GM19372 (cell line): Measurements from ENCODE around the gene POLR2B.
"Not testable (repeated sequence)": the region's sequence is repeated elsewhere in the genome, so short reads cannot be mapped to it uniquely, and the experiment has no call there.

Experiments
- ATAC-seq: cut with Tn5 transposase; IDR thresholded peaks from one replicate; pipeline ENCODE4 v1.9.1; 2021; ENCODE audit warnings: mild to moderate bottlenecking, low read depth, moderate library complexity; ENCODE audit not compliant: unreplicated experiment

The POLR2B gene

DNA sequence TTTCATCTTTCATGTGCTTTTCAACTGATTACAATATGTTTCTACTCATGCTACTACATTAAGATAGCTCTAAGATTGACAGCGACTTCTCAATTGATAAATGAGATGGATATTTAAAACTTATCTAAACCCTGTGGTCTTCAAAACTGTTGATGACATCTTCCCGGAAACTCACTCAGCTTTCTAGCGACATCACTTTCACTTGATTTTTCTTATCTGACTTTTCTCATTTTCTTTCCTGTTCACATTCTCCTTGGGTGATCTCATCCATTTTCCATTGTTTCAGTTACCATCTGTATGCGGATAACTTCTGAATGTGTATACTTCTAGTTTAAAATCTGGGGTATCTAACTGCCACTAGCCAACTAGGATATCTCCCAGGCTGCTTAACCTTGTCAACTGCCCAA, 3.1 kb downstream of the POLR2B start:
- ATAC-seq = no peak

DNA sequence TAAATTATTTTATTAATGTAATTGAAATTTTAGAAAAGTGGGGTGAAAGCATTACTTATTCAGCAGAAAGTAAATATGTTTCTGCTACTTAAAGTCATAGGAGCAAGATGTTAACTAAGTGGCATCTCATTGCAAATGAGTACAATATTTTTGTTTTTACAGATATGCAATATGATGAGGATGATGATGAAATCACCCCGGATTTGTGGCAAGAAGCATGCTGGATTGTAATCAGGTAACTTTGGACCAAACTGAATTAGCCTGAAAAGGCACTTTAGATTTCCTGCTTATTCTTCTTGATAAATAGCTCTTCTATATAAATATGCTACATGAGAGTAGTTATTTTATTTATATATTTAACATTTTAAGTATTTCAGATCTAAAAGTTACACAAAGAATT, 7.5 kb downstream of the POLR2B start:
- no peak for ATAC-seq

DNA sequence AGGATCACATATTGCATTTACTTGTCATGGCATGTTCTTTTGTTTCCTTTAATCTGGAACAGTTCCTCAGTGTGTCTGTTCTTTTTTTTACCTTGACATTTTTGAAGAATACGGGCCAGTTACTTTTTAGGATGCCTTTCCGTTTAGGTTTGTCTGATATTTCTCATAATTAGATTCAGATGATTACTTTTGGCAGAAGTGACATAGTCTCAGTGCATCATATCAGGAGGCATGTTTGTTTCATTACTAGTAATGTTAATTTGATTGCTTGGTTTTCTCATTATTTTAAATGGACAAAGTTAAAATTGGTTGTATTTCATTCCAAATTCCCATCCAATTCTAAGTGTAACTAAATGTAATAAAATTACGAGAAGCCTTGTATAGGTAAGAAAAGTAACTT, 8.3 kb downstream of the POLR2B start:
- ATAC-seq = no peak

DNA sequence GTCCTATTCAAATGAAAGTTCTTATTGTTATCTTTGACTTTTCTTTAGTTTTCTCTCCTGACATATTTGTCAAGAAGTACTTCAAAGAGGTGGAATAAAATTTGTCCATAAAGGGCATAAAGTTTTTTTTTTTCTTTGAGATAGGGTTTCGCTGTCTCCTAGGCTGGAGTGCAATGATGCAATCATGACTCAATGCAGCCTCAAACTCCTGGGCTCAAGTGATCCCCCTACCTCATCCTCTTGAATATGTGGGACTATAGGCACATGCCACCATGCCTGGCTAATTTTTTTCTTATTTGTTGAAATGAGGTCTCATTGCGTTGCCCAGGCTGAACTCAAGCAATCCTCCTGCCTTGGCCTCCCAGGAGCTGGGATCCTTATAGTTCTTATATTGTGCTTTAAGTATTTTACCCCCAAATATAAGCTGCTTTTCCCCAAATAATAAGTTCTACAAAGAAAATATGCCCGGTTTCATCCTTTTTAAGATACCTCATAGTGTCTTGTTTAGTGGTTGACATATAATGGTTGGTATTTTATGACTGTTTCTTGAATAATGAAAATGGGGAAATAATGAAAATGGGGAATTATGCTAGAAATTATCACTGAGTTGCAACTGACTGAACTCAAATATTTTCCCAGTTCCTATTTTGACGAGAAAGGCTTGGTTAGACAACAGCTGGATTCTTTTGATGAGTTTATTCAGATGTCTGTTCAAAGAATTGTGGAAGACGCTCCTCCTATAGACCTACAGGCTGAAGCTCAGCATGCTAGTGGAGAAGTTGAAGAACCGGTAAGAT, 11.6 kb downstream of the POLR2B start:
- ATAC-seq = no peak

DNA sequence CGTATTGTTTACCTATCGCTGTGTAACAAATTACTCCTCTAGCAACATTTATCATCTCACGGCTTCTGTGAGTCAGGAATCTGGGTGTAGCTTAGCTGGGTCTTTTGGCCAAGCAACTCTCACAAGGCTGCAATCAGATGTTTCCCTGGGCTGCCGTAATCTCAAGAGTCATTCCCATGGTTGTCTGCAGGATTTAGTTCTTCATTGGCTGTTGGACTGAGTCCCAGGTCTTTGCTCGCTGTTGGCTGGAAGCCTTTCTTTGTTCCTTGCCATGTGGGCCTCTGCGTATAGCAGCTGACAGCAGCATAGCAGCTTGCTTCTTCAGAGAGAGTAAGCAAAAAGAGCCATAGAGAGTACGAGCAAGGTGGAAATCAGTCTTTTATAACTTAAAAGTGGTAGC, 16.8 kb downstream of the POLR2B start:
- ATAC-seq = no peak

DNA sequence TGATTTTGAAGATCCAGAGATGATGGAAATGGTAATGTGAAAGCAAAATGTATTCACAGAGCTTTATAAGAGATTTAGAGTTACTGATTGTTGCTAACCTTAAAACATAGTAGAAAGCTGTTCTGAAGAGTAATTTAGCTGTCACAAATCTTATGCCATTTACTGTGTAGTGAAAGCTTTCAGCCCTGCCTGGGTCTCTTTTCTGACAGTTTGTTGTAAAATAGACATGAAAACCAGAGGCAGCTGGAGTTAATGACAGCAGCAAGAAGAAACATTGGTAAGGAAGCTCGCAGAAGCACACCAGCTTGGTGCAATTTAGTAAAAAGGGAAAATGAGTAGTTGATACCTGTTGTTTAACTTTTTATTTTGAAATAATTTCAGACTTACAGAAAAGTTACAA, 21.1 kb downstream of the POLR2B start:
- no peak for ATAC-seq

DNA sequence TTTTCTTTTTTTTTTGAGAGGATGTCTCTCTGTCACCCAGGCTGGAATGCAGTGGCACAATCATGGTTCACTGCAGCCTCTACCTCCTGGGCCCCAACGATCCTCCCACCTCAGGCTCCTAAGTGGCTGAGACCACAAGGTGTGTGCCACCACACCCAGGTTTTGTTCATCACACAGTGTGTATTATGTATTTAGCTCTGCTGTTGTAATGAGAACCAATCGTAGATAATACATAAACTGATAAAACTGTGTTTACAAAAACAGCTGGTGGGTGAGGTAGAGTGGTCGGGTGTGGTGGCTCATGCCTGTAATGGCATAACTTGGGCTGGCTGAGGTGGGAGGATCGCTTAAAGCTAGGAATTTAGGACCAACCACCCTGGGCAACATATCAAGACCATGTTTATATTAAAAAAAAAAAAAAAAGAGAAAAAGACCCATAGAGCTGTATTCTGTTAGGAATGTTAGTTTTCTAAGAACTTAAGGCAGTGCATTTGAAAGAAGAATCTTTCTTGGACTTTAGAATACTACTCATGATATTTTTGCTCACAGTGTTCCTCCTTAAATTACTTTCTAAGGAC, 34.9 kb downstream of the POLR2B start:
- ATAC-seq = no peak

DNA sequence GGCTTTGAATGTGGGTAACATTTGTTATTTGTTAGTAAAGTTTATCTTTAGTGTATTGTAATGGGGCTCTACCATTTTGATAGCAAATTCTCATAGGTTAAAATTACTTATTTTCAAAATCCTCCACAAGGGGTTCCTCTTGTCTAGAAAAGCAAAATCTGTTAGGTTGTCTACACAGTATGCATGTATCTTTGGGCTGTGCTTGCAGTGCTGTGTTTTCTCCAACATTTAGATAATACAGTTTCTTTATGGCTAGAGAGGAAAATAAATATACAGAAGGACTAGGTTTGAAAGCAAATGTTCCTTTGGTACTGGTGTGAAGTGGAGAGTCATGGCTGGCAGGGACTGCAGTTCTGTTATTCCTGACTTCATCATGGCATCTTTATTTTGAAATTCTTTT, 40.3 kb downstream of the POLR2B start:
- ATAC-seq = no peak

DNA sequence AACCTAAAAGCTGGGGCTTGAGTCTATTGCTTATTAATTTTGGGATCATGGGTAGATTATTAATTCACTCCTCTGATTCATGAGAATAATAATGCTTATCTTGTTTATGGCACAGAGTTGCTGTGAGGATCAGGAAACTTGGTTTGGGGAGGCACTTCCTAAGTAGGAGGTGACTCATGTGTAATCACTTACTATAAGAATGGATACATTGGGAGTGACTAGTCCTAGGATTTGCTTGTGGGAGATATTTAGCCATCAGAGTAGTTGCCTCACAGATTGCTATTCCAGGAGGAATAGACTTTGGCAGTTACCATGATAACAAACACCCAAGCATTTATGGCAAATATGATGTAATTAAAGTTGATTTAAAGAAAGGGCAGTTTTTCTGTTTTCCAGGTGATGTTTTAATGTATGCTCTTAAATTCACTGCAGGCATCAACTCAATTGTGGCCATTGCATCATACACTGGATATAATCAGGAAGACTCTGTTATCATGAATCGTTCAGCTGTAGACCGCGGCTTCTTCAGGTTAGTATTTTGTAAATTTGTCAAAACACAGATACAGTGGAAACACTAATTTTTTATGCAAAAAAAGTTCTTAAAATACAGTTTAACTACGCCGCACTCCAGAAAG, 41.9 kb downstream of the POLR2B start:
- no peak for ATAC-seq

DNA sequence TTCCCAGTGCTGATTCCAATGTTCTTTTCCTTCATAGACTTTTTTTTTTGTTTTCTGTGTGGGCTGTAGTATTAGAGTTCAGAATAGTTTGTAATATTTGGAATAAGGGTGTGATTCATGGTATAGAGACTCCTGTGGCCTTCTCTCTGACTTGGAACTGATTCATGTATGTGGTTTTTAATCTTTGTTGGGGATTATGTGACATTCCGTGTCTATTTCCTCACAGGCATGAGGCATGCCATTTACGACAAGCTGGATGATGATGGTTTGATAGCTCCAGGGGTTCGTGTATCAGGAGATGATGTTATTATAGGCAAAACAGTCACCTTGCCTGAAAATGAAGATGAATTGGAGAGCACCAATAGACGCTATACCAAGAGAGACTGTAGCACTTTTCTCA, 44.4 kb downstream of the POLR2B start:
- no peak for ATAC-seq

DNA sequence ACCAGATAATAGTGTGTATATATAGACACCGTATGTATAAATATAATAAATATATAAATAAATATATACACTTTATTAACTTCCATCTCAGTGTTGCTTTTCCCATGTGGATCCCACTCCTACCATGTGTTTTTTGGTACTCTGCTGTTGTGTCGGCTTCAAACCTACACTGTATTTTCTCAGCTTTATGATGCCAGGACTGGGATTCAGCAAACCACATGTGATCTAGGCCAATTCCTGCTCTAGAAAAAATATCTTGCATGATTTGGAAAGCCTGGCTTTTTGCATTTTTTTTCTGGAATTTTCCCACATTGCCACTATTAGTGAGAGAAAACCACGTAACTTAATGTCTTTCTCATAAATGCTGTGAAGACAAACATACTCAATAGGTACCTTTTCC, 55.8 kb downstream of the POLR2B start:
- no peak for ATAC-seq

DNA sequence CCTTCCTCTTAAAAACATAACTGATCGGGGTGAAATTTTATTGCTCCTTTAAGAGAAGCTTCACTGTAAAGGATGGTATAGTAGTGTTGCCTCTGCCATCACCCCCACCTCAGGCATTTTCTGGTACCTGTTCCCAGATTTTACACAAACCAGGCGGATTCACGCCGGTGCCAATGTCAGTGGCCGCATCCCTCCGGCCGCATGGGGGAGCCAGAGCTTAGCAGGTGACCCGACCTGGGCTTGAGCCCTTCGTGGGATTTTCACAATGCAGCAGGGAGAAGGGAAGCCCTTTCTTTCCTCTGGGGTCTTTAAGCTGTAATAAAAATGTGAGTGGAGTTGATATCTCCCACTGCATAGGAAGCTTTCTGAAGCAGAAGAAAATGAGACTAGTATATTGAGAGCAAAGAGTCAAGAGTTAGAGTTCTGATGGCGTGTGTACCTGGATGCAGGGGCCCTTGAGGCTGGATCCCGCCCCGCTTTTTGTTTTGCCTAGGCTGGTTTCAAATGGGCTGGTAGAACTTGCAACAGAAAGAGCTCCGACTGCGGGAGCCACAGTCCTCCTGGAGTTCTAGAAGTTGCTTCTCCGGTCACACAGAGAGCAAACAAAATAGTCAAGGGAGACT, 59.4 kb downstream of the POLR2B start:
- ATAC-seq = peak; percentile 91

DNA sequence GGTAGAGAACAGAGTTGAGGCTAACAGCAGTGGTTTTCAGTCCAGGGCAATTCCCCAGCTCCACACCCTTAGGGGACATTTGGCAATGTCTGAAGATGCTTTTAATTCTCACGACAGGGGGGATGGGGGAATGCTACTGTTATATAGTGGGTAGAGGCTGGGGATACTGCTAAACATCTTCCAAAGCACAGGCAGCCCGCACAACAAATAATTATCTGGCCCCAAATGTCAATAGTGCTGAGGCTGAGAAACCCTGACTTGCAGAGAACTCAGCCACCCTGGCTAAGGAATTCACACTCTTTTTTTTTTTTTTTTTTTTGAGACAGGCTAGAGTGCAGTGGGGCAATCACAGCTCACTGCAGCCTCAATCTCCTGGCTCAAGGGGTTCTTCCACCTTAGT, 60.6 kb downstream of the POLR2B start:
- ATAC-seq = no peak

DNA sequence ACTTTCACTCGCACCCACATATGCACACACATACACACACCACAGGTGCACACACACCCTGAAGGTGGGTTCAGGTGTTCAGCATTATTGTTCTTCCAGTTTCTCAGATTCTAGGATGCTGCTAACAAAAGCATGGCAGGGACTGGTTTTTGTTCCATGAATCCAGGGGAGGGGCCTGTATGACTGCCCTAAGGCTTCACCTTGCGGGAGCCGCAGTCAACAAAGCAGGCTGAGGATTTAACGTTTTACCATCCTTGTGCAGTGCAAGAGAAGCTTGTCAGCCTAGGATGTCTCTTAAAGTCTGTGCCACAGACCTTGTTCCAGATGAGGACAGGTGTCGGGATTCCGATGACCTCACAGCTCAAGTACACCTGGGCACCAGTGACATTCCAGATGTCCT, 61.8 kb downstream of the POLR2B start:
- no peak for ATAC-seq

DNA sequence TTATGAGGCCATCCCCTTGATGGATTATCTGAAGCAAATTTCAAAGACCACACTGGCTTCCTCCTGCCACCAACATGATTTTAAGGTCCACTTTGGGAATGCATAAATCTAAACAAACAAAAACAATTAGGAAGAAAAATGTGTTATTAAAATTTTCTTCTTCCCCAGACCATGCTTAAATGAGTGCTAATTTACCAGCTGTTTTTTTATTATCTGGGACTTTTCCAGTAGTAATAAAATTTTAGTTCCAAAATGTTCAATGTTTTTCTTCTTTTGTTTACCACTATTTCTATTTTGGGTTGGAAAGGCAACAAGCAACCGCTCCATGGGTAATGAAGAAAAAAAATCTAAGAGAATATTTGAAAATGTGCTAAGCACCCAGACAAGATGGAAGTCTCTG, 62.3 kb downstream of the POLR2B start:
- no peak for ATAC-seq

DNA sequence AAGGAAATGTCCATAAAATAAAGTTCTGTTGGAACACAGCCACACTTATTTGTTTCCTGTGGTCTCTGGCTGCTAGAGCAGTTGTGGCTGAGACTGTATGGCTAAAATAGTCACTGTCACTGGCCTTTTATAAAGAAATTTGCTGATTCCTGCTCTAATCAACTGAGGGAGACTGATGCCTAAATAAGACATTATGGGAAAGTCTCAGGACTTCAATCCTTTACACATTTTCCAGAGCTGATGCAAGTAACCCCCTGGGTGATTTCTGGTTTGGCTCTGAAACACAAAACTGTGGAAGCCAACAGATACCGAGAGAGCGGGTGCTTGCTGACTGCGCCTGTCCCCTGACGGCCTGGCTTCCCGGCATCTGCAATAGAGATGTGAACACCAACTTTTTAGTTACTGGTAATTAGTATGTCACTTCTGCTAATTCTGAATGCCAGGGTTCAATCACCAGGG, 64.0 kb downstream of the POLR2B start:
- ATAC-seq = no peak

DNA sequence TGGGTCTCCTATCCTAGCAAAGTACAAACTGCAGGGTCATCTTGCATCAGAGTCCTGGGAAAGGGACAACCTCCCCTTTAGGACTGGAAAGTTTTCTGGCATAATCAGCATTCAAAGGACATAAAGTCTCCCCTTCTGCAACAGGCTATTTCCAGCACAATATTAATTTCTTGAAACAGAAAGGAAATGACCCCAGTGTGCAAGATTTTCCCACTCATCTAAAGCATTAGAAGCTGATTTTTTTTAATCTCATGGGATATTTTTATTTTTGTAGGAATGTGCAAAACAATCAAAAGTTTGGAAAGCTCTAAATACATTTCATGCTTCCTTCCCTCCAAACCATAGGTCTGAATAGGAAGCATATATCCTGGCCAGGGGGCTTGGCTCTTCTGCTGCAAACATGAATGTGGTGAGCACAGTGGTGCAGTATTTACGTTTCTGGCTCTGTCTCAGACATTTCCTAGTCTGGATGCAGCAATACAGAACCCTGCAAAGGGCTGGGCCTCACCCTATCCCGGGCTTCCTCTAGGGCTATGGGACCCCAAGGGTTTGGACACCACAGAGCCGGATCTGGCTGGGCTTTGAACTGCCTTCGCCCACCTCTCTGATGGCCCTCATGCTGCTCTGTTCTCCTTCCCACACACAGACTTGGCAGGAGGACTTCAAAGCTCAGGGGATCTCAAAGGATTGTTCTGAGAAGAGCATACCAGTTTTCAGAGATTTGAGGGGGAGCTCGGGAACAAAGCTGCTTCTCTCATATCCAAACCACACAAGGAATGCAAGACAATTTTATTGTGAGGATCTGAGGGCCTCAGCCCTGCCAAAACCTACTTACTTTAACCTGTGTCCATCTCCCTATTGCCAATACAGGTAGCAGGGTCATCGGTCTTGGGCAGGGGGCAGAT, 64.9 kb downstream of the POLR2B start:
- ATAC-seq = no peak

DNA sequence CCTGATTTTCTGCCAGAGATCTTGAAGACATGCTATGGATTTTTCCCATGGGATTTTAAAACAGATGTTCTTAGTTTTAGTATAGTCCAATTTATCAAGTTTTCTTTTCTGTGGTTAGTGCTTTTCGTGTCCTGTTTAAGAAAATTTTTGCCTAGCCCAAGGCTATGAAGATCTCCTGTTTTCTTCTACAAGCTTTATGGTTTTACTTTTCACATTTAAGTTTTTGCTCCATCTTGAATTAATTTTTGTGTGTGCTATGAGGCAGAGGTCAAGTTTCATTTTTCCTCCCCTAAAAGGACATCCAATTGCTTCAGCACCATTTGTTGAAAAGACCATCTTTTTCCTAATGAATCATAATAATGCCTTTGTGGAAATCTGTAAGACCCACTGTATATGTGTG, 65.6 kb downstream of the POLR2B start:
- no peak for ATAC-seq

DNA sequence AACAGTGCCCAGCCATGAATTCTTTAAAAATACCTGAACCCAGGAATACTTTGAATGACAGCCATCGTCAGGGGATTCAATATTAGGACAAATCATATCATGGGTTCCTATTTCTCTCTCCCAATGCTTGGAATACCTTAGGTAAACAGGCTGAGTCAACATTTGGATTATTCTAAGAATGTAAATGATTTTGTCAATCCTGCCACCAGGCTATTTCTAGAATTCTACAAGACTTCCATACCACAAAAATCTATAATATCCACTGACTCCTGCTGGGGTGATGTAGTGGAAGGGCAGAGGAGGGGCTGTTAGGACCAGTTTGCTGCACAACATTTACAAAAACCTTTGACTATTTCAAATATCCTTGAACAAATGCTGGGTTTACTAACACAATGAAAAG, 66.3 kb downstream of the POLR2B start:
- ATAC-seq = no peak

DNA sequence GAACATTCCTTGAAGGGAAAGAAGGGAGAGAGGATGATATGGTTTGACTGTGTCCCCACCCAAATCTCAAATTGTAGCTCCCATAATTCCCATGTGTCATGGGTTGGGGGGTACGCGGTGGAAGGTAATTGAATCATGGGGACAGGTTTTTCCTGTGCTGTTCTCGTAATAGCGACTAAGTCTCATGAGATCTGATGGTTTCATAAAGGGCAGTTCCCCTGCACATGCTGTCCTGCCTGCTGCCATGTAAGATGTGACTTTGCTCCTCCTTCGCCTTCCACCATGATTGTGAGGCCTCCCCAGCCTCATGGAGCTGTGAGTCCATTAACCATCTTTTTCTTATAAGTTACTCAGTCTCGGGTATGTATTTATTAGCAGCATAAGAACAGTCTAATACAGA, 68.3 kb downstream of the POLR2B start:
- not testable (repeated sequence) for ATAC-seq
